Esophagus muscularis mucosa (tissue), 4 donors: Measurements from ENCODE around the gene BAIAP2. TPM values are rescaled to one million over a fixed set of nuclear protein-coding genes. Genes with fewer than 3 reads are reported as not detected.
A peak's percentile ranks its signal among the peaks of the same experiment; 100 is the strongest.
"Not testable (repeated sequence)": the region's sequence is repeated elsewhere in the genome, so short reads cannot be mapped to it uniquely, and the experiment has no call there.

Experiments
- DNase-seq: peaks from one replicate; pipeline ENCODE4 v3.0.0-alpha.2; 2017; ENCODE audit errors: extremely low spot score
- H3K27ac ChIP-seq, 4 donors: fragments of 200-600 bp; sonication (generic); replicated peaks in 1 of 4; 1 replicate in 3 of 4; 2 replicates in 1 of 4; pipeline ENCODE4 v1.5.1; 2016 to 2019; ENCODE audit warnings: mild to moderate bottlenecking in 1 of 4
- H3K27me3 ChIP-seq, 4 donors: fragments of 200-600 bp; sonication (generic); one replicate each; pipeline versions ENCODE4 v1.5.1 to v1.6.0; 2016 to 2019
- H3K36me3 ChIP-seq, 4 donors: fragments of 200-600 bp; sonication (generic); one replicate each; pipeline ENCODE4 v1.5.1; 2016 to 2019
- H3K4me1 ChIP-seq, 4 donors: fragments of 200-600 bp; sonication (generic); one replicate each; pipeline ENCODE4 v1.5.1; 2016 to 2019
- H3K4me3 ChIP-seq, 4 donors: fragments of 200-600 bp; sonication (generic); 1 replicate in 2 of 4; 2 replicates in 2 of 4; pipeline ENCODE4 v1.5.1; 2016 to 2019; ENCODE audit warnings: mild to moderate bottlenecking in 4 of 4, moderate library complexity in 1 of 4
- H3K9me3 ChIP-seq, 4 donors: fragments of 200-600 bp; sonication (generic); 1 replicate in 3 of 4; 2 replicates in 1 of 4; pipeline ENCODE4 v1.5.1; 2016 to 2019
- CTCF ChIP-seq, 3 experiments: fragments of 200-600 bp in 2 of 3; fragments of 450-650 bp in 1 of 3; sonication (generic) in 2 of 3; IDR thresholded peaks; one replicate each; pipeline ENCODE4 v1.5.1; 2017 to 2019; ENCODE audit warnings: antibody characterized with exemption in 3 of 3, mild to moderate bottlenecking in 2 of 3, moderate library complexity in 1 of 3
- EP300 ChIP-seq: sonication (generic); formaldehyde crosslinking; IDR thresholded peaks from one replicate; pipeline ENCODE4 v1.6.1; 2017; ENCODE audit warnings: antibody characterized with exemption
- POLR2A ChIP-seq: fragments of 450-650 bp; IDR thresholded peaks from one replicate; pipeline ENCODE4 v1.6.1; 2017; ENCODE audit warnings: antibody characterized with exemption, moderate library complexity, mild to moderate bottlenecking, low read depth
- POLR2AphosphoS5 ChIP-seq, 2 donors: sonication (generic); formaldehyde crosslinking; IDR thresholded peaks; one replicate each; pipeline ENCODE4 v1.6.1; 2017; ENCODE audit warnings: antibody characterized with exemption in 2 of 2
- WGBS: methylation state at CpG from one replicate; pipeline ENCODE4 v1.1.5; 2018; 5-methylcytosine and 5-hydroxymethylcytosine counted together
- intact Hi-C: fragments of 100-400 bp; cut with DNase I; formaldehyde crosslinking; loops from one replicate; pipeline ENCODE4 v1.15.1; 2023
- total RNA-seq, 4 donors: library from RNA; depleted of rRNA; stranded (reverse); fragments of >200 nt; gene quantifications; one replicate each; pipeline versions ENCODE4 v1.1.0 to v1.2.1, GENCODE V29; 2016

BAIAP2 gene
- total RNA-seq, 4 donors from 2014 or later = 31.1 to 54.5 (median 36.7) TPM

- Histone ChIP-seq H3K4me3 (no peak overlapping the region), H3K9me3 (peaks cover 0 to 9% (median 2%) of the 10 kb centered on the region in 4 donors), H3K4me1 (peaks cover 8 to 15% (median 13%) of the 10 kb centered on the region in 4 donors), H3K36me3 (no peaks in the 10 kb centered on the region), H3K27me3 (no peaks in the 10 kb centered on the region), H3K27ac (no peak overlapping the region)
- TF ChIP-seq EP300 (no peak), POLR2A (no peak), POLR2AphosphoS5 (IDR thresholded peaks at IDR 0.05) (no peak), CTCF (IDR thresholded peaks at IDR 0.05) (no peak)
- WGBS = 88% methylated on average over 6 of the region's 6 CpGs
- intact Hi-C loops = no loop called here
- DNase-seq = no peak
These were observed 21.3 kb upstream of the BAIAP2 start for GRCh38 chr17:81013642-81014041.

DNA sequence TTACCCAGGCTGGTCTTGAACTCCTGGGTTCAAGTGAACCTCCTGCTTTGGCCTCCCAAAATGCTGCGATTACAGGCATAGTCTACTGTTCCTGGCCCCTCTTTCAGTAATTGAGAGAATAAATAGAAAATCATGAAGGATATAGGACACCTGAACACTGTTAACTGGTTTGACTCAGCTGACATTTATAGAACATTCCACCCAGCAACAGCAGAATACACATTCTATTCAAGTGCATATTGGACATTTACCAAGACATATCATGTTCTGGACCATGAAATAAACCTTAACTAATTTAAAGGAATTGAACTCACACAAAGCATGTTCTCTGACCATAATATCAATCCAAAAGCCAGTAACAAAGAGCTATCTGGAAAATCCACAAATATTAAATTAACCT lies 19.8 kb upstream of the BAIAP2 start:
- no peak overlapping the region for H3K27ac ChIP-seq
- TF ChIP-seq POLR2AphosphoS5 (IDR thresholded peaks at IDR 0.05) = no peak
- no peak for TF ChIP-seq EP300
- no peak for TF ChIP-seq POLR2A
- no peak for TF ChIP-seq CTCF (IDR thresholded peaks at IDR 0.05)
- no peaks in the 10 kb centered on the region for H3K27me3 ChIP-seq
- H3K9me3 ChIP-seq = peaks cover 0 to 9% (median 2%) of the 10 kb centered on the region in 4 donors
- no peaks in the 10 kb centered on the region for H3K36me3 ChIP-seq
- H3K4me3 ChIP-seq = no peak overlapping the region
- peaks cover 11 to 26% (median 23%) of the 10 kb centered on the region in 4 donors for H3K4me1 ChIP-seq
- intact Hi-C loops = no loop called here
- DNase-seq = no peak
- 79% methylated on average over 1 of the region's 1 CpG for WGBS

- WGBS = 88% methylated on average over 2 of the region's 2 CpGs
- DNase-seq = no peak
- no peaks in the 10 kb centered on the region for H3K36me3 ChIP-seq
- no peak overlapping the region for H3K27ac ChIP-seq
- TF ChIP-seq CTCF (IDR thresholded peaks at IDR 0.05) (no peak), POLR2AphosphoS5 (IDR thresholded peaks at IDR 0.05) (no peak), POLR2A (no peak), EP300 (no peak)
- no peaks in the 10 kb centered on the region for H3K27me3 ChIP-seq
- H3K4me1 ChIP-seq = peaks cover 24 to 40% (median 38%) of the 10 kb centered on the region in 4 donors
- no peak overlapping the region for H3K4me3 ChIP-seq
- intact Hi-C loops = no loop called here
- H3K9me3 ChIP-seq = no peaks in the 10 kb centered on the region
These were observed 18.4 kb upstream of the BAIAP2 start for GRCh38 chr17:81016575-81016974.

- H3K36me3 ChIP-seq, H3K27me3 ChIP-seq, intact Hi-C loops, H3K9me3 ChIP-seq, DNase-seq, H3K4me3 ChIP-seq: not testable (repeated sequence)
- WGBS = 93% methylated on average over 4 of the region's 4 CpGs
- H3K27ac ChIP-seq = peak overlapping the region in 1 of 4 donors; percentile 72
- peaks cover 25 to 47% (median 42%) of the 10 kb centered on the region in 4 donors for H3K4me1 ChIP-seq
These were observed 17.6 kb upstream of the BAIAP2 start for GRCh38 chr17:81017330-81017729.

DNA sequence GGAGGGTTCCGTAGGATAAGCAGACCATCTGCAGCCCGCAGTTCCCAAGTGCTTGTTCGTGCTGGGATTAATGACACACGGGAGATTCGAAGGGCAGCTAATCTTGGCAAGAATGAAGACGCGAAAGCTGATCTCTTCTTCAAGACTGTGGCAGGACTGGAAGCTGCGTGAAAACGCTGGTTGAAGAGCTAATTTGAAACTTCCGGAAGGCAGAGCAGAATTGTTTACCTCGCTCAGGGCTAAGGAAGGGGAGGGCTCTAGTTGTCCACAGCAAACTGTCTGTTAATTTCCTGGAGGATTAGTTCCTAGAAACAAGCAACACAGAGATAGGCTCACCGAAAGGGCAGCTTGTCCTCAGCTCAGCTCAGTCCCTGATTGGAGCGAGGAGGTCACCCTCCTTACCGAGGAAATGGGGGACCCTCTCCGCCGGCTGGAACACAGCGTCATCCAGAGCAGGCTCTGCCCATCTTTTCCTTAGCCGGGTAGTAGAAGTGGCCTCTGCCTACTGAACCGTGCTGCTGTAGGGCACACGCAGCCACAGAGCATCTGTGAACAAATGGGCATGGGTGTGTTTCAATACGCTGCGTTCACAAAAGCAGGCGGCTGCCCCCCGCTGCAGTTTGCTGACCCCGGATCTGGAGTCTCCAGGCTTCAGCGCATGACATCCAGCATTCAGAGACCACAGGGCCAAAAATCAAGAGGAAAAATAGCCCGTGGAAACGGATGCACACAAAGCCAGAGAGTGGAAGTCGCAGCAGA lies 16.7 kb upstream of the BAIAP2 start:
- no peaks in the 10 kb centered on the region for H3K9me3 ChIP-seq
- no peak for TF ChIP-seq POLR2A
- TF ChIP-seq POLR2AphosphoS5 (IDR thresholded peaks at IDR 0.05) = peak; percentile 39 to 41
- intact Hi-C loops = no loop called here
- no peak for DNase-seq
- H3K4me1 ChIP-seq = peaks cover 25 to 51% (median 42%) of the 10 kb centered on the region in 4 donors
- peak overlapping the region; percentile 39 to 54 (median 42) for H3K4me3 ChIP-seq
- WGBS = 19% methylated on average over 29 of the region's 29 CpGs
- no peaks in the 10 kb centered on the region for H3K36me3 ChIP-seq
- H3K27ac ChIP-seq = peak overlapping the region; percentile 58 to 75 (median 72)
- H3K27me3 ChIP-seq = no peaks in the 10 kb centered on the region
